ENCODE measurements around the gene YES1. TPM values are rescaled to one million over a fixed set of nuclear protein-coding genes. Genes with fewer than 3 reads are reported as not detected.

The YES1 gene
- total and polyA plus RNA-seq, 4 donors = 12.5 to 57.6 (median 21.9) TPM

DNA sequence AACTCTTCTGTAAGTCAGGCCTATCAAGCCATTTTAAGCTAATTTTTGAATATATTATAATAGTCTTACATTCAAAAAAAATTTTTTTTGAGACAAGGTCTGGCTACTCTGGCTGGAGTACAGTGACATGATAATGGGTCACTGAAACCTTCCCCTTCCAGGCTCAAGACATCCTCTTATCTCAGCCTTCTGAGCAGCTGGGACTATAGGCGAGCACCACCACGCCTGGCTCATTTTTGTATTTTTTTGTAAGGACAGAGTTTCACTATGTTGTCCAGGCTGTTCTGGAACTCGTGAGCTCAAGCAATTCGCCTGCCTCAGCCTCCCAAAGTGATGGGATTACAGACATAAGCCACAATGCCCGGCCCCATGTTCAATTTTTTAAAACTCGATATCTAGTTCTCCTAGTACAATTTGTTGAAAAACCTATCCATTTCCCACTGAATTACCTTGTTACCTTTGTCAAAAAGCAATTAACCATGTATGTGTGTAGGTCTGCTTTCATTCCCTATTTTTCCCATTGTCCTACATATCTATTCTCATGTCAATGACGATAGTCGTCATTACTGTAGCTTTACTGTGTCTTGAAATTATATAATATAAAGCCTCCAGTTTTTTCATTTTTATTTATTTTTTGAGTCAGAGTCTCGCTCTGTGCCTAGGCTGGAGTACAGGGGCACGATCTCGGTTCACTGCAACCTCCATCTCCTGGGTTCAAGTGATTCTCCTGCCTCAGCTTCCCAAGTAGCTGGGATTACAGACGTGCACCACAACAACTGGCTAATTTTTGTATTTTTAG, 44.8 kb downstream of the YES1 start:
- Histone ChIP-seq H3K36me3 (ENCODE audit: control insufficient read depth in 4 of 4, insufficient read depth in 3 of 4, low read depth in 1 of 4, low read length in 3 of 4) (no peaks in the 10 kb centered on the region), H3K4me3 (ENCODE audit: low read depth in 1 of 3, low read length in 3 of 3) (no peak overlapping the region), H3K27me3 (ENCODE audit: control insufficient read depth in 4 of 4, insufficient read depth in 4 of 4, low read length in 3 of 4) (no peaks in the 10 kb centered on the region), H3K4me1 (ENCODE audit: control insufficient read depth in 4 of 4, insufficient read depth in 4 of 4, low read length in 3 of 4) (peaks cover 0 to 4% (median 3%) of the 10 kb centered on the region in 4 donors), H3K27ac (ENCODE audit: low read depth in 1 of 2, low read length in 2 of 2) (no peak overlapping the region), H3K9ac (ENCODE audit: low read depth in 1 of 2, low read length in 2 of 2) (no peak overlapping the region), H3K9me3 (ENCODE audit: control insufficient read depth in 4 of 4, low read length in 3 of 4) (no peaks in the 10 kb centered on the region)
- TF ChIP-seq, protein P1, sequence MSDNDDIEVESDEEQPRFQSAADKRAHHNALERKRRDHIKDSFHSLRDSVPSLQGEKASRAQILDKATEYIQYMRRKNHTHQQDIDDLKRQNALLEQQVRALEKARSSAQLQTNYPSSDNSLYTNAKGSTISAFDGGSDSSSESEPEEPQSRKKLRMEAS (IDR thresholded peaks at IDR 0.05) = no peak
- TF ChIP-seq SP1 (IDR thresholded peaks at IDR 0.05) (no peak), FOXA2 (IDR thresholded peaks at IDR 0.05) (no peak), RAD21 (IDR thresholded peaks at IDR 0.05) (no peak), NR2F2 (IDR thresholded peaks at IDR 0.05) (no peak), HNF4G (IDR thresholded peaks at IDR 0.05) (no peak), JUND (IDR thresholded peaks at IDR 0.05) (no peak), YY1 (IDR thresholded peaks at IDR 0.05) (no peak), EGR1 (IDR thresholded peaks at IDR 0.05; ENCODE audit: low read depth in 2 of 2) (no peak), FOXA1 (IDR thresholded peaks at IDR 0.05) (no peak), TAF1 (conservative IDR thresholded peaks at IDR 0.05) (no peak)
- TF ChIP-seq, protein P2, sequence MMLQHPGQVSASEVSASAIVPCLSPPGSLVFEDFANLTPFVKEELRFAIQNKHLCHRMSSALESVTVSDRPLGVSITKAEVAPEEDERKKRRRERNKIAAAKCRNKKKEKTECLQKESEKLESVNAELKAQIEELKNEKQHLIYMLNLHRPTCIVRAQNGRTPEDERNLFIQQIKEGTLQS (IDR thresholded peaks at IDR 0.05) = no peak
- TF ChIP-seq, protein P3, sequence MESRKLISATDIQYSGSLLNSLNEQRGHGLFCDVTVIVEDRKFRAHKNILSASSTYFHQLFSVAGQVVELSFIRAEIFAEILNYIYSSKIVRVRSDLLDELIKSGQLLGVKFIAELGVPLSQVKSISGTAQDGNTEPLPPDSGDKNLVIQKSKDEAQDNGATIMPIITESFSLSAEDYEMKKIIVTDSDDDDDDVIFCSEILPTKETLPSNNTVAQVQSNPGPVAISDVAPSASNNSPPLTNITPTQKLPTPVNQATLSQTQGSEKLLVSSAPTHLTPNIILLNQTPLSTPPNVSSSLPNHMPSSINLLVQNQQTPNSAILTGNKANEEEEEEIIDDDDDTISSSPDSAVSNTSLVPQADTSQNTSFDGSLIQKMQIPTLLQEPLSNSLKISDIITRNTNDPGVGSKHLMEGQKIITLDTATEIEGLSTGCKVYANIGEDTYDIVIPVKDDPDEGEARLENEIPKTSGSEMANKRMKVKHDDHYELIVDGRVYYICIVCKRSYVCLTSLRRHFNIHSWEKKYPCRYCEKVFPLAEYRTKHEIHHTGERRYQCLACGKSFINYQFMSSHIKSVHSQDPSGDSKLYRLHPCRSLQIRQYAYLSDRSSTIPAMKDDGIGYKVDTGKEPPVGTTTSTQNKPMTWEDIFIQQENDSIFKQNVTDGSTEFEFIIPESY (IDR thresholded peaks at IDR 0.05) = no peak
- TF ChIP-seq, protein P4, sequence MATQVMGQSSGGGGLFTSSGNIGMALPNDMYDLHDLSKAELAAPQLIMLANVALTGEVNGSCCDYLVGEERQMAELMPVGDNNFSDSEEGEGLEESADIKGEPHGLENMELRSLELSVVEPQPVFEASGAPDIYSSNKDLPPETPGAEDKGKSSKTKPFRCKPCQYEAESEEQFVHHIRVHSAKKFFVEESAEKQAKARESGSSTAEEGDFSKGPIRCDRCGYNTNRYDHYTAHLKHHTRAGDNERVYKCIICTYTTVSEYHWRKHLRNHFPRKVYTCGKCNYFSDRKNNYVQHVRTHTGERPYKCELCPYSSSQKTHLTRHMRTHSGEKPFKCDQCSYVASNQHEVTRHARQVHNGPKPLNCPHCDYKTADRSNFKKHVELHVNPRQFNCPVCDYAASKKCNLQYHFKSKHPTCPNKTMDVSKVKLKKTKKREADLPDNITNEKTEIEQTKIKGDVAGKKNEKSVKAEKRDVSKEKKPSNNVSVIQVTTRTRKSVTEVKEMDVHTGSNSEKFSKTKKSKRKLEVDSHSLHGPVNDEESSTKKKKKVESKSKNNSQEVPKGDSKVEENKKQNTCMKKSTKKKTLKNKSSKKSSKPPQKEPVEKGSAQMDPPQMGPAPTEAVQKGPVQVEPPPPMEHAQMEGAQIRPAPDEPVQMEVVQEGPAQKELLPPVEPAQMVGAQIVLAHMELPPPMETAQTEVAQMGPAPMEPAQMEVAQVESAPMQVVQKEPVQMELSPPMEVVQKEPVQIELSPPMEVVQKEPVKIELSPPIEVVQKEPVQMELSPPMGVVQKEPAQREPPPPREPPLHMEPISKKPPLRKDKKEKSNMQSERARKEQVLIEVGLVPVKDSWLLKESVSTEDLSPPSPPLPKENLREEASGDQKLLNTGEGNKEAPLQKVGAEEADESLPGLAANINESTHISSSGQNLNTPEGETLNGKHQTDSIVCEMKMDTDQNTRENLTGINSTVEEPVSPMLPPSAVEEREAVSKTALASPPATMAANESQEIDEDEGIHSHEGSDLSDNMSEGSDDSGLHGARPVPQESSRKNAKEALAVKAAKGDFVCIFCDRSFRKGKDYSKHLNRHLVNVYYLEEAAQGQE (IDR thresholded peaks at IDR 0.05) = no peak
- no peak for DNase-seq (ENCODE audit: low spot score)
- WGBS = 94% methylated on average over 12 of the region's 12 CpGs

DNA sequence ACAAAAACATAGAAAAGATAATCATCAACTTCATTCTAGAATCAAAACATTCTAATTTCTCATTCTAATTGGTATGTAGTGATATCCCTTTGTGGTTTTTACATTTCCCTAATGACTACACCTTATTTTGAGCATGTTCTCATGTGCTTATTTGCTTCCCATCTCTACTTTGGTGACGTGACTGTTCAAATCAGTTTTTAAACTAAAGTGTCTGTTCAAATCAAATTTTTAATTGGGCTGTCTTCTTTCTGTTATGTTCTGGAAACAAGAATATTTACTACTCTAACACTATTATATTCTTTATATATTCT, 45.5 kb downstream of the YES1 start:
- 95% methylated on average over 1 of the region's 1 CpG for whole genome bisulfite sequencing
- H3K9me3 ChIP-seq (ENCODE audit: control insufficient read depth in 4 of 4, low read length in 3 of 4) = no peaks in the 10 kb centered on the region
- no peaks in the 10 kb centered on the region for H3K27me3 ChIP-seq (ENCODE audit: control insufficient read depth in 4 of 4, insufficient read depth in 4 of 4, low read length in 3 of 4)
- no peak overlapping the region for H3K9ac ChIP-seq (ENCODE audit: low read depth in 1 of 2, low read length in 2 of 2)
- no peaks in the 10 kb centered on the region for H3K36me3 ChIP-seq (ENCODE audit: control insufficient read depth in 4 of 4, insufficient read depth in 3 of 4, low read depth in 1 of 4, low read length in 3 of 4)
- H3K4me3 ChIP-seq (ENCODE audit: low read depth in 1 of 3, low read length in 3 of 3) = no peak overlapping the region
- DNase-seq (ENCODE audit: low spot score) = no peak
- peaks cover 0 to 4% (median 3%) of the 10 kb centered on the region in 4 donors for H3K4me1 ChIP-seq (ENCODE audit: control insufficient read depth in 4 of 4, insufficient read depth in 4 of 4, low read length in 3 of 4)
- H3K27ac ChIP-seq (ENCODE audit: low read depth in 1 of 2, low read length in 2 of 2) = no peak overlapping the region
- TF ChIP-seq JUND (IDR thresholded peaks at IDR 0.05) (no peak), RXRA (IDR thresholded peaks at IDR 0.05) (no peak), RAD21 (IDR thresholded peaks at IDR 0.05) (no peak), TAF1 (conservative IDR thresholded peaks at IDR 0.05) (no peak), GABPA (IDR thresholded peaks at IDR 0.05 in 1 of 2, conservative IDR thresholded peaks at IDR 0.05 in 1 of 2) (no peak), NR2F2 (IDR thresholded peaks at IDR 0.05) (no peak), EGR1 (IDR thresholded peaks at IDR 0.05; ENCODE audit: low read depth in 2 of 2) (no peak)
- TF ChIP-seq, protein P3 (IDR thresholded peaks at IDR 0.05) = no peak
- TF ChIP-seq, protein P2 (IDR thresholded peaks at IDR 0.05) = no peak
- TF ChIP-seq, protein P1 (IDR thresholded peaks at IDR 0.05) = no peak
- TF ChIP-seq, protein P5, sequence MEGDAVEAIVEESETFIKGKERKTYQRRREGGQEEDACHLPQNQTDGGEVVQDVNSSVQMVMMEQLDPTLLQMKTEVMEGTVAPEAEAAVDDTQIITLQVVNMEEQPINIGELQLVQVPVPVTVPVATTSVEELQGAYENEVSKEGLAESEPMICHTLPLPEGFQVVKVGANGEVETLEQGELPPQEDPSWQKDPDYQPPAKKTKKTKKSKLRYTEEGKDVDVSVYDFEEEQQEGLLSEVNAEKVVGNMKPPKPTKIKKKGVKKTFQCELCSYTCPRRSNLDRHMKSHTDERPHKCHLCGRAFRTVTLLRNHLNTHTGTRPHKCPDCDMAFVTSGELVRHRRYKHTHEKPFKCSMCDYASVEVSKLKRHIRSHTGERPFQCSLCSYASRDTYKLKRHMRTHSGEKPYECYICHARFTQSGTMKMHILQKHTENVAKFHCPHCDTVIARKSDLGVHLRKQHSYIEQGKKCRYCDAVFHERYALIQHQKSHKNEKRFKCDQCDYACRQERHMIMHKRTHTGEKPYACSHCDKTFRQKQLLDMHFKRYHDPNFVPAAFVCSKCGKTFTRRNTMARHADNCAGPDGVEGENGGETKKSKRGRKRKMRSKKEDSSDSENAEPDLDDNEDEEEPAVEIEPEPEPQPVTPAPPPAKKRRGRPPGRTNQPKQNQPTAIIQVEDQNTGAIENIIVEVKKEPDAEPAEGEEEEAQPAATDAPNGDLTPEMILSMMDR (IDR thresholded peaks at IDR 0.05; ENCODE audit: low read depth, low read length, missing input control) = no peak

Measured in liver (tissue), 9 donors.